Astrocyte (in vitro differentiated cells and primary cell): Measurements from ENCODE around the gene CCDC142. TPM values are rescaled to one million over a fixed set of nuclear protein-coding genes. Genes with fewer than 3 reads are reported as not detected.

Experiments
- DNase-seq: peaks from one replicate; pipeline ENCODE4 v3.0.0-alpha.2; 2010; ENCODE audit warnings: low read depth
- FAIRE-seq: peaks from 2 replicates; lab custom pipeline; 2011; peaks lifted over from hg19 to GRCh38; lab: Jason Lieb, UNC
- H2AFZ ChIP-seq: 2 replicates; pipeline ENCODE4 v1.6.0; 2012; ENCODE audit warnings: low read depth, low read length, inconsistent platforms
- H3K27ac ChIP-seq: 2 replicates; pipeline ENCODE4 v1.5.1; 2011; ENCODE audit warnings: low read depth, low read length, inconsistent platforms
- H3K27me3 ChIP-seq: 2 replicates; pipeline ENCODE4 v1.6.0; 2011; ENCODE audit warnings: low read length, inconsistent platforms; ENCODE audit not compliant: insufficient read depth
- H3K36me3 ChIP-seq: 2 replicates; pipeline ENCODE4 v1.5.1; 2011; ENCODE audit warnings: low read length, inconsistent platforms; ENCODE audit not compliant: insufficient read depth
- H3K4me1 ChIP-seq: 2 replicates; pipeline ENCODE4 v1.5.1; 2011; ENCODE audit warnings: low read length, inconsistent platforms; ENCODE audit not compliant: insufficient read depth
- H3K4me2 ChIP-seq: 2 replicates; pipeline ENCODE4 v1.6.0; 2012; ENCODE audit warnings: low read length, inconsistent platforms
- H3K4me3 ChIP-seq: 2 replicates; pipeline ENCODE4 v1.5.1; 2011; ENCODE audit warnings: low read depth, mild to moderate bottlenecking, low read length, inconsistent platforms; ENCODE audit not compliant: insufficient read depth
- H3K79me2 ChIP-seq: 2 replicates; pipeline ENCODE4 v1.6.0; 2012; ENCODE audit warnings: mild to moderate bottlenecking, low read length, inconsistent platforms; ENCODE audit not compliant: insufficient read depth
- H3K9ac ChIP-seq: 2 replicates; pipeline ENCODE4 v1.6.0; 2012; ENCODE audit warnings: mild to moderate bottlenecking, low read length, inconsistent platforms
- H3K9me3 ChIP-seq: 2 replicates; pipeline ENCODE4 v1.5.1; 2012; ENCODE audit warnings: low read depth, mild to moderate bottlenecking, low read length, inconsistent platforms; ENCODE audit not compliant: insufficient read depth
- H4K20me1 ChIP-seq: 2 replicates; pipeline ENCODE4 v1.6.0; 2012; ENCODE audit warnings: low read length, inconsistent platforms; ENCODE audit not compliant: insufficient read depth
- H3K27ac Mint-ChIP-seq: one replicate; pipeline ENCODE4 v1.8.0; 2021; ENCODE audit warnings: mild to moderate bottlenecking, mixed read lengths; ENCODE audit not compliant: unreplicated experiment
- H3K27me3 Mint-ChIP-seq: one replicate; pipeline ENCODE4 v1.8.0; 2021; ENCODE audit warnings: low read depth, mixed read lengths; ENCODE audit not compliant: unreplicated experiment
- H3K36me3 Mint-ChIP-seq: one replicate; pipeline ENCODE4 v1.8.0; 2021; ENCODE audit warnings: low read depth, mixed read lengths; ENCODE audit not compliant: unreplicated experiment
- H3K4me1 Mint-ChIP-seq: one replicate; pipeline ENCODE4 v1.8.0; 2021; ENCODE audit warnings: low read depth, mixed read lengths; ENCODE audit not compliant: unreplicated experiment
- H3K4me3 Mint-ChIP-seq: one replicate; pipeline ENCODE4 v1.8.0; 2021; ENCODE audit warnings: mild to moderate bottlenecking, moderate library complexity, mixed read lengths; ENCODE audit not compliant: unreplicated experiment
- H3K9me3 Mint-ChIP-seq: one replicate; pipeline ENCODE4 v1.8.0; 2021; ENCODE audit warnings: mild to moderate bottlenecking, mixed read lengths; ENCODE audit not compliant: unreplicated experiment
- EZH2 ChIP-seq: IDR thresholded peaks from 2 replicates; pipeline ENCODE4 v1.6.1; 2012; ENCODE audit warnings: mild to moderate bottlenecking, low read length, inconsistent platforms; ENCODE audit not compliant: insufficient read depth
- total RNA-seq: library from RNA; stranded (reverse); gene quantifications from 2 replicates; pipeline ENCODE4 v1.2.1, GENCODE V29; 2021
- TF ChIP-seq, protein P1 (sequence below): IDR thresholded peaks from 2 replicates; pipeline ENCODE4 v1.5.1; 2011; ENCODE audit warnings: low read depth, mild to moderate bottlenecking, inconsistent platforms, low read length, moderate library complexity; ENCODE audit not compliant: insufficient read depth

CCDC142 gene
- total RNA-seq, 1 donor from 2014 or later: 11.2 TPM

DNA sequence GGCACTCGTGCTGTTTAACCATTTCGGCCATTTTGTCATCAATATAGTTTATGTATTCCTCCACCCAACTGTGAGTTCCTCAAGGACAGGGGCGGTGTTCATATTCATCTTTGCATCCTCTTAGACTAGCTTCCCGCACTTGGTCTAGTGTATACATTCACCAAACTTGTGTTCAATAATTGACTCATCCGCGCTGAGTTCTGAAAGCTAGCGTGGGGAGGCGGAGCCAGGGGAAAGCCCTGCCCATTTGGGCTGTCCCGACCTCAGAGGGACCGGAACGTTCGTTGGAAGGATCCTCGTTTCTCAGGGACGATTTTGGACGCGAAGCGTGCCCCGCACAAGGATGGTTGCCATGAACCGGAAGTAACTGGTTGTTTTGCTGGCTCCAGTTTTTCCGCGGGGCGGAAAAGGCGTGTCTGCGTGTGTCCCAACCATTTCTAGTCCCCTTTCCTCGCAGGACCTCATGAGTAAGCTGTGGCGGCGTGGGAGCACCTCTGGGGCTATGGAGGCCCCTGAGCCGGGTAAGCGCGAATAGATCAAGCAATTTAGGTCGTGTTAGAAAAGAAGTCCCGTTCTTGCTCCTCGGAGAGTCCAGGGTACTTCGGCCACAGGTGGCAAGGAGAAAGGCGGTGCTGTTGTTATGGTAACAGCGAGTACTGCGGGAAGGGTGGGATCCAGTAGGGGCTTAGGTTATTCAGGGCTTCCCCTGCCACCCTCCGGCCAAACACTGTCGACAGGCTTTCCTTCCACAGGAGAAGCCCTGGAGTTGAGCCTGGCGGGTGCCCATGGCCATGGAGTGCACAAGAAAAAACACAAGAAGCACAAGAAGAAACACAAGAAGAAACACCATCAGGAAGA is 27.9 kb downstream of the CCDC142 start, which contains the start of gene INO80B:
INO80B (plus strand) TSS at position 434 of the 858 bp plus-strand sequence; CDS start at position 464, 30 bp downstream.
- Histone ChIP-seq H3K9ac (peak within 1 kb of the TSS; percentile 79), H3K4me2 (peak within 1 kb of the TSS; percentile 89), H3K36me3 (no peaks in the 10 kb centered on the region), H2AFZ (peak within 1 kb of the TSS; percentile 54), H3K79me2 (peaks cover 21% of the 10 kb centered on the region), H3K4me1 (peaks cover 13% of the 10 kb centered on the region), H3K9me3 (no peaks in the 10 kb centered on the region), H3K27ac (peak within 1 kb of the TSS; percentile 1), H4K20me1 (no peaks in the 10 kb centered on the region), H3K4me3 (peak within 1 kb of the TSS; percentile 74), H3K27me3 (no peaks in the 10 kb centered on the region)
- no peaks in the 10 kb centered on the region for H3K36me3 Mint-ChIP-seq
- H3K27me3 Mint-ChIP-seq: peaks cover 4% of the 10 kb centered on the region
- peak within 1 kb of the TSS; percentile 70 for H3K27ac Mint-ChIP-seq
- TF ChIP-seq EZH2: no peak
- H3K4me1 Mint-ChIP-seq: peaks cover 21% of the 10 kb centered on the region
- no peaks in the 10 kb centered on the region for H3K9me3 Mint-ChIP-seq
- FAIRE-seq (no peak), DNase-seq (peak; percentile 95)
- peak within 1 kb of the TSS; percentile 91 for H3K4me3 Mint-ChIP-seq

DNA sequence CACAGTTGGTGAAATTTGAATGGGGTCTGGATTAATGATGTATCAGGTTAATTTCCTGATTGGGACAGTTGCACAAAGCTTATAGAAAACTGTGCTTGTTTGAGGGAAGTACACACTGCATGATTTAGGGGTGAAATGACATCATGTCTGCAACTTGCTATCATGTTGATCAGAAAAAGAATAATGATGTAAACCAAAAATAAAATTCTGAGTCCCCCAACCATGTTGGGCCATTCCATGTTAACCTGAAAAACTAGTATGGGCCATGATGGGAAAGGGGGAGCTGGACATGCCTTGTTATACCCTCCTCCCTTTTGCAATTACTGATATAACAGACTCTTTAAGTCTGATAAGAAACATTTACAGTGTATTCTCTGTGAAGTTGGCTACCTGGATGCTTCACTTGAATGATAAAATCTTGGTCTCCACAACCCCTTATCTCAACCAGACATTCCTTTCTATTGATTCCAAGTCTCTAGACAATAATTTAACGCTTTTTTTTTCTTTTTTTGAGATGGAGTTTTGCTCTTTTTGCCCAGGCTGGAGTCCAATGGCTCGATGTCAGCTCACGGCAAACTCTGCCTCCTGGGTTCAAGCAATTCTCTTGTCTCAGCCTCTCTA is 32.1 kb downstream of the CCDC142 start:
- no peak for FAIRE-seq
- H2AFZ ChIP-seq: no peak overlapping the region
- Mint-ChIP-seq H3K27ac (no peak overlapping the region), H3K27me3 (peaks cover 4% of the 10 kb centered on the region), H3K4me3 (no peak overlapping the region), H3K36me3 (no peaks in the 10 kb centered on the region), H3K9me3 (no peaks in the 10 kb centered on the region), H3K4me1 (peaks cover 10% of the 10 kb centered on the region)
- peaks cover 9% of the 10 kb centered on the region for H3K4me1 ChIP-seq
- no peak for DNase-seq
- H3K27me3 ChIP-seq: peaks cover 3% of the 10 kb centered on the region
- H3K79me2 ChIP-seq: peaks cover 7% of the 10 kb centered on the region
- no peak overlapping the region for H3K4me2 ChIP-seq
- TF ChIP-seq, protein P1, sequence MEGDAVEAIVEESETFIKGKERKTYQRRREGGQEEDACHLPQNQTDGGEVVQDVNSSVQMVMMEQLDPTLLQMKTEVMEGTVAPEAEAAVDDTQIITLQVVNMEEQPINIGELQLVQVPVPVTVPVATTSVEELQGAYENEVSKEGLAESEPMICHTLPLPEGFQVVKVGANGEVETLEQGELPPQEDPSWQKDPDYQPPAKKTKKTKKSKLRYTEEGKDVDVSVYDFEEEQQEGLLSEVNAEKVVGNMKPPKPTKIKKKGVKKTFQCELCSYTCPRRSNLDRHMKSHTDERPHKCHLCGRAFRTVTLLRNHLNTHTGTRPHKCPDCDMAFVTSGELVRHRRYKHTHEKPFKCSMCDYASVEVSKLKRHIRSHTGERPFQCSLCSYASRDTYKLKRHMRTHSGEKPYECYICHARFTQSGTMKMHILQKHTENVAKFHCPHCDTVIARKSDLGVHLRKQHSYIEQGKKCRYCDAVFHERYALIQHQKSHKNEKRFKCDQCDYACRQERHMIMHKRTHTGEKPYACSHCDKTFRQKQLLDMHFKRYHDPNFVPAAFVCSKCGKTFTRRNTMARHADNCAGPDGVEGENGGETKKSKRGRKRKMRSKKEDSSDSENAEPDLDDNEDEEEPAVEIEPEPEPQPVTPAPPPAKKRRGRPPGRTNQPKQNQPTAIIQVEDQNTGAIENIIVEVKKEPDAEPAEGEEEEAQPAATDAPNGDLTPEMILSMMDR: no peak
- TF ChIP-seq EZH2: no peak
- no peaks in the 10 kb centered on the region for H4K20me1 ChIP-seq
- no peak overlapping the region for H3K4me3 ChIP-seq
- no peak overlapping the region for H3K9ac ChIP-seq
- no peak overlapping the region for H3K27ac ChIP-seq
- H3K9me3 ChIP-seq: no peaks in the 10 kb centered on the region
- no peaks in the 10 kb centered on the region for H3K36me3 ChIP-seq

DNA sequence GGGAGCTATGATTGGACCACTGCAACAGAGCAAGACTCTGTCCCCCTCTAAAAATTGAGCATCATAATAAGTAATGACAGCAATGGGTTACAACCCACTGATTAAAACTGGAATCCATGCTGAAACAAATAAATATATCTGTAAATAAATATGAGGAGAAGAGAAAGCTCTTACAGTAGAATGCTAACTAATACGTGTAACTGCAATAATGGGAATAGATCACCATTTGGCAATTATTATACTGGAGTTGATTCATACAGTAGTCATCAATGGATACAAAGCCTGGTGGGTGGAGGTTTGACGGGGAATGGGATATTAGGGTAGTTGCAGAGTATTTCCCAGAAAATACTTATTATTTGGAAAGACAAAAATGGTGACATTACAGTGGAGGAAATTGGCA is 34.0 kb downstream of the CCDC142 start:
- no peaks in the 10 kb centered on the region for H3K36me3 Mint-ChIP-seq
- DNase-seq: no peak
- Histone ChIP-seq H3K4me3 (no peak overlapping the region), H3K27ac (no peak overlapping the region), H3K4me1 (peaks cover 12% of the 10 kb centered on the region), H3K9ac (no peak overlapping the region), H3K9me3 (no peaks in the 10 kb centered on the region), H3K79me2 (no peaks in the 10 kb centered on the region), H2AFZ (no peak overlapping the region), H3K36me3 (no peaks in the 10 kb centered on the region), H3K4me2 (no peak overlapping the region), H4K20me1 (no peaks in the 10 kb centered on the region), H3K27me3 (peaks cover 3% of the 10 kb centered on the region)
- FAIRE-seq: no peak
- no peak overlapping the region for H3K27ac Mint-ChIP-seq
- H3K27me3 Mint-ChIP-seq: peaks cover 4% of the 10 kb centered on the region
- H3K4me1 Mint-ChIP-seq: peaks cover 12% of the 10 kb centered on the region
- H3K9me3 Mint-ChIP-seq: no peaks in the 10 kb centered on the region
- no peak overlapping the region for H3K4me3 Mint-ChIP-seq
- TF ChIP-seq, protein P1: no peak
